ENCODE results near the gene ATF7.

The ATF7 gene

GRCh38 chr12:53461059-53461458 is 165.1 kb downstream of the ATF7 start:
- no peak overlapping the region for H3K27ac ChIP-seq
- TF ChIP-seq ZFX (IDR thresholded peaks at IDR 0.05; ENCODE audit: borderline replicate concordance): no peak
- TF ChIP-seq CTCF (IDR thresholded peaks at IDR 0.05): no peak

GRCh38 chr12:53459097-53459496 is 167.1 kb downstream of the ATF7 start:
- no peak overlapping the region for H3K27ac ChIP-seq
- TF ChIP-seq ZFX (IDR thresholded peaks at IDR 0.05; ENCODE audit: borderline replicate concordance) (no peak), CTCF (IDR thresholded peaks at IDR 0.05) (no peak)
